Panc1 (cell line): ENCODE data around the gene PTPRF.

ENCODE experiments used
- POLR2AphosphoS5 ChIP-seq: IDR thresholded peaks from 2 replicates; pipeline ENCODE4 v1.6.1; 2012; ENCODE audit warnings: mild to moderate bottlenecking, low read depth, low read length, moderate library complexity
- SIN3A ChIP-seq: IDR thresholded peaks from 2 replicates; pipeline ENCODE4 v1.6.1; 2012; ENCODE audit warnings: low read depth, mild to moderate bottlenecking, low read length, moderate library complexity, borderline replicate concordance; ENCODE audit not compliant: insufficient read depth
- TCF7L2 ChIP-seq: IDR thresholded peaks from 2 replicates; pipeline ENCODE4 v1.6.1; 2011; ENCODE audit warnings: mild to moderate bottlenecking, low read depth, low read length, inconsistent platforms
- TF ChIP-seq, protein P1 (sequence below): fragments of 450-650 bp; IDR thresholded peaks from 2 replicates; pipeline ENCODE4 v1.5.1; 2017; ENCODE audit warnings: mild to moderate bottlenecking
- TF ChIP-seq, protein P2 (sequence below), 2 experiments: IDR thresholded peaks; 2 replicates each; pipeline ENCODE4 v1.6.1; 2011 to 2012; ENCODE audit warnings: low read depth in 2 of 2, control low read depth in 1 of 2, low read length in 1 of 2, mild to moderate bottlenecking in 1 of 2, moderate library complexity in 1 of 2; ENCODE audit not compliant: insufficient read depth in 1 of 2

DNA sequence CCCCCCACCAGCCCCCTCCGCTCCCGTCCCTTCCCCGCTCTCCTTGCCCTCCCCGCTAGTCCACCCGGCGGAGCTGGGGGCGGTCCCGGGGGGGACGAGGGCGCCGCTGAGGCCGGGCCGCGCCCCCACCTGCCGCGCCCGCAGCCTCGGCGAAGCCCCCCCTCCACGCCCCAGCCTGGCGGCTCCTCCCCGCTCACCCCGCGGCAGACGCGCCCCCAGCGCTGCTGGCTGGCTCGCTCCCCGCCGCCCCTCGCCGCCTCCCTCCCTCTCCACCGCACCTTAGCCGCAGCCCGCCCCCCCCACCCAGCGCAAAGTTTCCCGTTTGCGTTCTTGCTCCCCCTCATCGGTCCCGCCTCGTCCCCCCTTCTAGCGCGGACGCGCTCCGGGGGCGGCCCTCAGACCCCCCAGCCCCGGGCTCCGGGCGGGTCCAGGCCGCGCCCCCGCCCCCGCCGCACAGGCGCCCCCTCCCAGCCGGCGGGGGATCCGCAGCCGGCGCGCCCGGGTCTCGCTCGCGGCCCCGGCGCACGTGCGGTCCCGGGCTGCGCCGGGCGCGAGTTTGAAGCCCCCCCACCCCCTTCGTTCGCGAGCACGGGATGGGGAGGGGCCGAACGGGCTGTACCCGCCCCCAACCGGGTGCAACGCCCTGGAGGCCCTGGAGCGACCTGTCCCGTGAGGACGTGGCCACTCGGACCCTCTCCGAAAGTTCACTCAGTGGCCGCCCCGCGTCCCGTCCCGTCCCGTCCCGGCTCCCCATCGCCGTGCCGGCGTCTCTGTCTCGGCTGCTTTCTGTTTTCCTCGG lies 623 bp downstream of the PTPRF start:
- TF ChIP-seq, protein P1, sequence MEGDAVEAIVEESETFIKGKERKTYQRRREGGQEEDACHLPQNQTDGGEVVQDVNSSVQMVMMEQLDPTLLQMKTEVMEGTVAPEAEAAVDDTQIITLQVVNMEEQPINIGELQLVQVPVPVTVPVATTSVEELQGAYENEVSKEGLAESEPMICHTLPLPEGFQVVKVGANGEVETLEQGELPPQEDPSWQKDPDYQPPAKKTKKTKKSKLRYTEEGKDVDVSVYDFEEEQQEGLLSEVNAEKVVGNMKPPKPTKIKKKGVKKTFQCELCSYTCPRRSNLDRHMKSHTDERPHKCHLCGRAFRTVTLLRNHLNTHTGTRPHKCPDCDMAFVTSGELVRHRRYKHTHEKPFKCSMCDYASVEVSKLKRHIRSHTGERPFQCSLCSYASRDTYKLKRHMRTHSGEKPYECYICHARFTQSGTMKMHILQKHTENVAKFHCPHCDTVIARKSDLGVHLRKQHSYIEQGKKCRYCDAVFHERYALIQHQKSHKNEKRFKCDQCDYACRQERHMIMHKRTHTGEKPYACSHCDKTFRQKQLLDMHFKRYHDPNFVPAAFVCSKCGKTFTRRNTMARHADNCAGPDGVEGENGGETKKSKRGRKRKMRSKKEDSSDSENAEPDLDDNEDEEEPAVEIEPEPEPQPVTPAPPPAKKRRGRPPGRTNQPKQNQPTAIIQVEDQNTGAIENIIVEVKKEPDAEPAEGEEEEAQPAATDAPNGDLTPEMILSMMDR: no peak
- TF ChIP-seq SIN3A: no peak
- TF ChIP-seq, protein P2, sequence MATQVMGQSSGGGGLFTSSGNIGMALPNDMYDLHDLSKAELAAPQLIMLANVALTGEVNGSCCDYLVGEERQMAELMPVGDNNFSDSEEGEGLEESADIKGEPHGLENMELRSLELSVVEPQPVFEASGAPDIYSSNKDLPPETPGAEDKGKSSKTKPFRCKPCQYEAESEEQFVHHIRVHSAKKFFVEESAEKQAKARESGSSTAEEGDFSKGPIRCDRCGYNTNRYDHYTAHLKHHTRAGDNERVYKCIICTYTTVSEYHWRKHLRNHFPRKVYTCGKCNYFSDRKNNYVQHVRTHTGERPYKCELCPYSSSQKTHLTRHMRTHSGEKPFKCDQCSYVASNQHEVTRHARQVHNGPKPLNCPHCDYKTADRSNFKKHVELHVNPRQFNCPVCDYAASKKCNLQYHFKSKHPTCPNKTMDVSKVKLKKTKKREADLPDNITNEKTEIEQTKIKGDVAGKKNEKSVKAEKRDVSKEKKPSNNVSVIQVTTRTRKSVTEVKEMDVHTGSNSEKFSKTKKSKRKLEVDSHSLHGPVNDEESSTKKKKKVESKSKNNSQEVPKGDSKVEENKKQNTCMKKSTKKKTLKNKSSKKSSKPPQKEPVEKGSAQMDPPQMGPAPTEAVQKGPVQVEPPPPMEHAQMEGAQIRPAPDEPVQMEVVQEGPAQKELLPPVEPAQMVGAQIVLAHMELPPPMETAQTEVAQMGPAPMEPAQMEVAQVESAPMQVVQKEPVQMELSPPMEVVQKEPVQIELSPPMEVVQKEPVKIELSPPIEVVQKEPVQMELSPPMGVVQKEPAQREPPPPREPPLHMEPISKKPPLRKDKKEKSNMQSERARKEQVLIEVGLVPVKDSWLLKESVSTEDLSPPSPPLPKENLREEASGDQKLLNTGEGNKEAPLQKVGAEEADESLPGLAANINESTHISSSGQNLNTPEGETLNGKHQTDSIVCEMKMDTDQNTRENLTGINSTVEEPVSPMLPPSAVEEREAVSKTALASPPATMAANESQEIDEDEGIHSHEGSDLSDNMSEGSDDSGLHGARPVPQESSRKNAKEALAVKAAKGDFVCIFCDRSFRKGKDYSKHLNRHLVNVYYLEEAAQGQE (IDR thresholded peaks at IDR 0.05; ENCODE audit: insufficient read depth in 1 of 2, low read depth in 2 of 2, low read length in 1 of 2): no peak
- TF ChIP-seq POLR2AphosphoS5: no peak
- TF ChIP-seq TCF7L2: no peak
